Lung (tissue), 16 donors: Measurements from ENCODE around the gene NT5DC3. TPM values are rescaled to one million over a fixed set of nuclear protein-coding genes. Genes with fewer than 3 reads are reported as not detected.
A peak's percentile ranks its signal among the peaks of the same experiment; 100 is the strongest.

Experiments
- ATAC-seq: fragments of 200-7000 bp; cut with Tn5 transposase; one replicate; pipeline ENCODE4 v1.9.1; 2020; ENCODE audit warnings: moderate number of reproducible peaks; ENCODE audit not compliant: insufficient read depth, low FRiP score
- DNase-seq, 3 donors: peaks; one replicate each; pipeline ENCODE4 v3.0.0-alpha.2; 2013 to 2017
- H3K27ac ChIP-seq, 2 donors: one replicate each; pipeline ENCODE4 v1.5.1; 2013; ENCODE audit warnings: mild to moderate bottlenecking in 2 of 2, moderate library complexity in 2 of 2, control low read depth in 1 of 2, inconsistent platforms in 1 of 2, low read depth in 1 of 2, low read length in 1 of 2
- H3K27me3 ChIP-seq, 3 donors: one replicate each; pipeline ENCODE4 v1.5.1; 2013; ENCODE audit warnings: low read length in 2 of 3; ENCODE audit not compliant: control insufficient read depth in 3 of 3, insufficient read depth in 3 of 3
- H3K36me3 ChIP-seq, 4 donors: one replicate each; pipeline ENCODE4 v1.5.1; 2013; ENCODE audit warnings: low read length in 4 of 4, mild to moderate bottlenecking in 1 of 4, moderate library complexity in 1 of 4; ENCODE audit not compliant: control insufficient read depth in 4 of 4, insufficient read depth in 4 of 4
- H3K4me1 ChIP-seq, 5 donors: one replicate each; pipeline ENCODE4 v1.5.1; 2013; ENCODE audit warnings: low read length in 5 of 5, mild to moderate bottlenecking in 2 of 5, moderate library complexity in 1 of 5; ENCODE audit not compliant: control insufficient read depth in 5 of 5, insufficient read depth in 5 of 5
- H3K4me3 ChIP-seq: one replicate; pipeline ENCODE4 v1.5.1; 2013; ENCODE audit warnings: mild to moderate bottlenecking, control low read depth, moderate library complexity
- H3K9ac ChIP-seq, 2 donors: one replicate each; pipeline ENCODE4 v1.5.1; 2013; ENCODE audit warnings: low read length in 2 of 2, control low read depth in 1 of 2; ENCODE audit not compliant: insufficient read depth in 1 of 2
- H3K9me3 ChIP-seq, 4 donors: one replicate each; pipeline ENCODE4 v1.5.1; 2013; ENCODE audit warnings: low read length in 3 of 4, mild to moderate bottlenecking in 1 of 4, moderate library complexity in 1 of 4; ENCODE audit not compliant: control insufficient read depth in 4 of 4, insufficient read depth in 3 of 4
- WGBS, 2 donors: extraction: QIAGEN DNeasy Blood & Tissue Kit; methylation state at CpG; one replicate each; pipeline ENCODE4 v1.1.7; 2013; 5-methylcytosine and 5-hydroxymethylcytosine counted together
- long read RNA-seq, 5 donors: transcript quantifications; one replicate each; lab custom pipeline, GENCODE V29; 2026
- polyA plus RNA-seq, 2 donors: library from polyadenylated mRNA; stranded (reverse); fragments of 200-250 nt; gene quantifications; one replicate each; pipeline ENCODE4 v1.2.1, GENCODE V29; 2013
- total RNA-seq, 2 donors: library from RNA; depleted of rRNA in 1 of 2; stranded (reverse); fragments of >200 nt in 1 of 2; gene quantifications; one replicate each; pipeline ENCODE4 v1.2.1, GENCODE V29; 2014 to 2021
- TF ChIP-seq, protein P1 (sequence below): IDR thresholded peaks from 2 replicates; pipeline ENCODE4 v1.5.1; 2012; ENCODE audit warnings: mild to moderate bottlenecking; ENCODE audit errors: control extremely low read depth, extremely low read depth
- donor health status: control.
- donor health status: control.
- donor health status: Bipolar disorder and iron deficiency.
- donor health status: healthy.
- donor health status: DM: yes; HTN: yes; CAD: no.

NT5DC3 gene
- total RNA-seq: 10 to 100 TPM in 1 of 2 donors, 1 to 10 TPM in 1; 5.5 to 12.3 TPM
- 1 to 10 TPM in 1 of 2 donors, under 1 TPM in 1; 0.93 to 1.7 TPM for polyA plus RNA-seq
- long read RNA-seq, donor 1: 0 reads
- long read RNA-seq, donor 2, full-length matches to known transcripts: 1 of 1 reads
- long read RNA-seq, donor 2, partial matches to known transcripts: 0 of 1 reads
- long read RNA-seq, donor 2, other reads (novel, unspliced or antisense): 0 of 1 reads
- long read RNA-seq, donor 3: 0 reads
- long read RNA-seq, donor 4: 0 reads
- long read RNA-seq, donor 5: 0 reads

DNA sequence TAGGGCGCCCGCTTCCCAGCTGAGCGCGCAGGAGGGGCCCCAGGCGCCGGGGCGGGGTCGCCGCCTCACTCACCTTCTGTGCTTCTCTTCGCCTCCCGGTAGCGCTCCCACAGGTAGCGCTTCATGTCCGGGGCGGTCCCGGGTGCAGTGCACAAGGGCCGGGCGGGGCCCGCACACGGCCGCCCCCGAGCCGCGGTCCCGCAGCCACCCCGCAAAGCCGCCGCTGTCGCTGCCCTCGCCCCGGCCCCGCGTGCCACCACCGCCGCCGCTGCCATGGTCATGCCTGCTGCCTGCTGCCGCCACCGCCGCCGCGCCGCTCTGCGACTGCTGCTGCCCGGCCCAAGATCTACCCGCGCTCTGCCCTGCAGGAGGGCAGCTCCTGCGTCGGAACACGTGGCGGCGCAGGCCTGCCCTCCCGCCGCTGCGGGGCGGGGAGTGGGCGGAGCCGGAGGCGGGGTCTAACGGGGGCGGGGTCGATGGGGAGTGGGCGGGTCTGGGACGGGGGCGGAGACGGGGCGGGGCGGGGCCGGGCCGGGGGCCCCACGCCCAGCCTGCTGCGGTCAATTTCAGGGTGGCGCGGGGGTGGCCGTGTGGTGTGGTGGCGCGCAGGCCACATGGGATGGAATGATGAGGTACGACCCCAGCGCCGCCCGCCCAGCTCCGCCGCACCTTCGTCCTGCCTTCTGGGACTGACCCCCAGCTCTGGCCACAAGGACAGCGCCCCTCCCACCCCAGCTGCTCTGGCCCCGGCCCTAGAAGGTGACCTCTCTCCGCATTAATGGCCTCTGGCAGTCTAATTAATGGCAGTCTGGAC lies at the start of gene NT5DC3:
NT5DC3 (minus strand) TSS at position 359 of the 814 bp plus-strand sequence; CDS start at position 281, 78 bp downstream.
- TF ChIP-seq, protein P1, sequence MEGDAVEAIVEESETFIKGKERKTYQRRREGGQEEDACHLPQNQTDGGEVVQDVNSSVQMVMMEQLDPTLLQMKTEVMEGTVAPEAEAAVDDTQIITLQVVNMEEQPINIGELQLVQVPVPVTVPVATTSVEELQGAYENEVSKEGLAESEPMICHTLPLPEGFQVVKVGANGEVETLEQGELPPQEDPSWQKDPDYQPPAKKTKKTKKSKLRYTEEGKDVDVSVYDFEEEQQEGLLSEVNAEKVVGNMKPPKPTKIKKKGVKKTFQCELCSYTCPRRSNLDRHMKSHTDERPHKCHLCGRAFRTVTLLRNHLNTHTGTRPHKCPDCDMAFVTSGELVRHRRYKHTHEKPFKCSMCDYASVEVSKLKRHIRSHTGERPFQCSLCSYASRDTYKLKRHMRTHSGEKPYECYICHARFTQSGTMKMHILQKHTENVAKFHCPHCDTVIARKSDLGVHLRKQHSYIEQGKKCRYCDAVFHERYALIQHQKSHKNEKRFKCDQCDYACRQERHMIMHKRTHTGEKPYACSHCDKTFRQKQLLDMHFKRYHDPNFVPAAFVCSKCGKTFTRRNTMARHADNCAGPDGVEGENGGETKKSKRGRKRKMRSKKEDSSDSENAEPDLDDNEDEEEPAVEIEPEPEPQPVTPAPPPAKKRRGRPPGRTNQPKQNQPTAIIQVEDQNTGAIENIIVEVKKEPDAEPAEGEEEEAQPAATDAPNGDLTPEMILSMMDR: no peak
- peak within 1 kb of the TSS; percentile 63 to 77 for H3K27ac ChIP-seq
- peaks cover 0 to 7% (median 0%) of the 10 kb centered on the region in 3 donors for H3K27me3 ChIP-seq
- no peaks in the 10 kb centered on the region for H3K36me3 ChIP-seq
- 0 to 1% methylated on average over 46 to 86 of the region's 86 CpGs for WGBS, 2 donors
- DNase-seq (peak; percentile 74 to 87 (median 86)), ATAC-seq (peak; percentile 94)
- H3K4me3 ChIP-seq: peak within 1 kb of the TSS; percentile 72
- H3K4me1 ChIP-seq: peaks cover 0 to 11% (median 5%) of the 10 kb centered on the region in 5 donors
- no peak within 1 kb of the TSS for H3K9ac ChIP-seq
- no peaks in the 10 kb centered on the region for H3K9me3 ChIP-seq

DNA sequence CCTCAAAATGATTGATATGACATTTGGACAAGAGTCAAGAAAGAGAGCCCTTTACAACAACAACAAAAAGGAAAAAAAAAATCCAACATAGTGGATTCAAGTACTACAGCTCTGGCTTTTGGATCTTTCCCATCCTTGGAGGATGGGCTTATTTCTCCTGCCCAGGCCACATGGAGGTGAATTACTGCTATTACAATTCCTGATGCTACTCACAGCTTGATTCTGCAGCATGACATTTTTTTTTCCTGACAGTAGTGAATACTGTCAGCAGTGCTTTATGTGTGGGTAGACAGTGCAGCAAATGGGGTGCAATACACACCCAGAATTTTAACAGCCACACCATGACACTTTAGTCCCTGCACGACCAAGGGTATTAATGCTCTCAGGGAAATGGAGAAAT lies 46.7 kb upstream of the NT5DC3 start:
- Histone ChIP-seq H3K9me3 (peaks cover 0 to 2% (median 0%) of the 10 kb centered on the region in 4 donors), H3K4me3 (no peak overlapping the region), H3K27ac (no peak overlapping the region), H3K36me3 (no peaks in the 10 kb centered on the region), H3K27me3 (no peaks in the 10 kb centered on the region), H3K4me1 (no peaks in the 10 kb centered on the region), H3K9ac (no peak overlapping the region)
- ATAC-seq: no peak
- TF ChIP-seq, protein P1: no peak
- DNase-seq: no peak
- 68 to 82% methylated on average over 1 of the region's 1 CpG for WGBS, 2 donors

DNA sequence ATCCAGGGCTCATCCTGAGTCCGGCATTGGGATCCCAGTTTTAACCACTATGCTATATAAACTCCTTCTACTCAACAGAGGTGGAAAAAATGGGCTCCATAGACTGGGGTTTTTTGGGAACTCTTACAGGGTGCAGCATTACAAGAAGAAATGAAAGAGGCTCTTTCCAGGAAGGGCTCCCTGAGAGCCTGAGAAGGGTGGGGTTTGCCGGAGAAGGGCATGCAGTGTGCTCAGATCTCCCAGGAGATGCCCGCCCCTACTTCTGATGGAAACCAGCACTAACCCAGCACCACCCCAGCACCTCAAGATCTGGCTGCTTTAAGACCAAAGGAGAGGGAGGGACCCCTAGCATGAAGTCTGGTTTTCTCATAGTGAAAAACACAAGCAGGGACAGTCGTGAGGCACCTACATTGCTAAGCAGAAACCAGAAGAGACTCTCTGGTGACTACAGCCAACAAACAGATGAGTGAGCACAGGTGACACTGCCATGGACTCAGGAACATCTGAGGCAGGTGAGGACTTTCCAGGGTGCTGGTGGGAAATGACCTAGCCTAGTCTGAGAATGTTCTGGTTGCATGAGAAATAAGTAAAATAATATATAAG lies 45.3 kb upstream of the NT5DC3 start:
- no peaks in the 10 kb centered on the region for H3K36me3 ChIP-seq
- whole genome bisulfite sequencing, 2 donors: 56 to 69% methylated on average over 4 of the region's 4 CpGs
- ATAC-seq: no peak
- no peaks in the 10 kb centered on the region for H3K27me3 ChIP-seq
- H3K9ac ChIP-seq: no peak overlapping the region
- no peak for DNase-seq
- TF ChIP-seq, protein P1: no peak
- H3K27ac ChIP-seq: no peak overlapping the region
- H3K9me3 ChIP-seq: no peaks in the 10 kb centered on the region
- no peak overlapping the region for H3K4me3 ChIP-seq
- H3K4me1 ChIP-seq: no peaks in the 10 kb centered on the region
